NB4 (cell line): Measurements from ENCODE around the gene CTXN2.

ENCODE experiments used
- DNase-seq: peaks from one replicate; pipeline ENCODE4 v3.0.0; 2010; ENCODE audit warnings: low read depth
- H3K4me3 ChIP-seq: one replicate; pipeline ENCODE4 v1.5.1; 2011; ENCODE audit warnings: mild to moderate bottlenecking, low read depth, low read length, moderate library complexity
- MAX ChIP-seq: IDR thresholded peaks from 2 replicates; pipeline ENCODE4 v1.6.1; 2011; ENCODE audit warnings: low read depth, low read length
- MYC ChIP-seq: IDR thresholded peaks from 2 replicates; pipeline ENCODE4 v1.6.1; 2011; ENCODE audit warnings: low read depth, low read length
- POLR2A ChIP-seq: IDR thresholded peaks from 2 replicates; pipeline ENCODE4 v1.6.1; 2011; ENCODE audit warnings: mild to moderate bottlenecking; ENCODE audit not compliant: insufficient read length; ENCODE audit errors: extremely low read depth
- TF ChIP-seq, protein P1 (sequence below): IDR thresholded peaks from one replicate; pipeline ENCODE4 v1.5.1; 2012; ENCODE audit warnings: low read depth, low read length

CTXN2 gene

DNA sequence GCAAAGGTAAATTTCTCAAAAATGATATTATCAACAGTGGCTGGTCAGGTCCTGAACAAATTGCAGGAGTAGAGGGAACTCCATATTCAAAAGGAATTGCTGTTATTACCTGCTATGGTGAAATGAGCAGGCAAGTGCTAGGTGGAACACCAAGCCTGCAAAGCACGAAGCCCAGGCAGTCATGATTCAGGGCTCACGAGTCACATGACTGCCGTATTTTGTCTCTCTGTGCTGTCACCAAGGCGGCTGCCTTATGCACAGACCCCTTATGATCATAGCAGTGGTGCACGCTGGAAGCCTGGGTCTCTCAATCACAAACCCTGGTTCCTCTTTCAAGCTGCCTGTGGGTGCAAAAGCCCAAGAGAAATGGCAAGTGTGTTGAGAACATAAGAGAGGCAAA is 39.0 kb downstream of the CTXN2 start:
- H3K4me3 ChIP-seq, result no peak overlapping the region
- no peak for DNase-seq
- no peak for TF ChIP-seq POLR2A
- TF ChIP-seq MAX, result no peak
- TF ChIP-seq, protein P1, sequence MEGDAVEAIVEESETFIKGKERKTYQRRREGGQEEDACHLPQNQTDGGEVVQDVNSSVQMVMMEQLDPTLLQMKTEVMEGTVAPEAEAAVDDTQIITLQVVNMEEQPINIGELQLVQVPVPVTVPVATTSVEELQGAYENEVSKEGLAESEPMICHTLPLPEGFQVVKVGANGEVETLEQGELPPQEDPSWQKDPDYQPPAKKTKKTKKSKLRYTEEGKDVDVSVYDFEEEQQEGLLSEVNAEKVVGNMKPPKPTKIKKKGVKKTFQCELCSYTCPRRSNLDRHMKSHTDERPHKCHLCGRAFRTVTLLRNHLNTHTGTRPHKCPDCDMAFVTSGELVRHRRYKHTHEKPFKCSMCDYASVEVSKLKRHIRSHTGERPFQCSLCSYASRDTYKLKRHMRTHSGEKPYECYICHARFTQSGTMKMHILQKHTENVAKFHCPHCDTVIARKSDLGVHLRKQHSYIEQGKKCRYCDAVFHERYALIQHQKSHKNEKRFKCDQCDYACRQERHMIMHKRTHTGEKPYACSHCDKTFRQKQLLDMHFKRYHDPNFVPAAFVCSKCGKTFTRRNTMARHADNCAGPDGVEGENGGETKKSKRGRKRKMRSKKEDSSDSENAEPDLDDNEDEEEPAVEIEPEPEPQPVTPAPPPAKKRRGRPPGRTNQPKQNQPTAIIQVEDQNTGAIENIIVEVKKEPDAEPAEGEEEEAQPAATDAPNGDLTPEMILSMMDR, result no peak
- no peak for TF ChIP-seq MYC

DNA sequence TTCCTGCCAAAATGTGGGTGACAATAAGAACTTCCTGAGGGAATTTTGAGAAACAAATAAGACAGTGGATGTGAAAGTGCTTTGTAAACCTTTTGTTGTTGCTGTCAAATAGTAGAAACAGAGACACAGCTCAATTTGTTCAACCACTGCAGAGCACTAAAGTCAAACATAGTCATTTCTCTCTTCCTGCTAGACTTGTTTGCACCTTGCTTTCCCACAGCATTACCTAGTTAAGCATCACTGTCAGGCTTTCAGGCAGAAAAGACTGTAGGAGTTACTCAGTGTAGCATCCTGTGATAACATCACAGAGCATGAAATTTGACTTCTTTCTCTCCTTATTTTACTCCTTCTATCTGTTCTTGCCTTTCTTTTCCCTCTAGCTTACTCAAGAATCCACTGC is 41.8 kb downstream of the CTXN2 start:
- H3K4me3 ChIP-seq, result no peak overlapping the region
- no peak for DNase-seq
- no peak for TF ChIP-seq MYC
- TF ChIP-seq MAX, result no peak
- TF ChIP-seq, protein P1, result no peak
- no peak for TF ChIP-seq POLR2A

DNA sequence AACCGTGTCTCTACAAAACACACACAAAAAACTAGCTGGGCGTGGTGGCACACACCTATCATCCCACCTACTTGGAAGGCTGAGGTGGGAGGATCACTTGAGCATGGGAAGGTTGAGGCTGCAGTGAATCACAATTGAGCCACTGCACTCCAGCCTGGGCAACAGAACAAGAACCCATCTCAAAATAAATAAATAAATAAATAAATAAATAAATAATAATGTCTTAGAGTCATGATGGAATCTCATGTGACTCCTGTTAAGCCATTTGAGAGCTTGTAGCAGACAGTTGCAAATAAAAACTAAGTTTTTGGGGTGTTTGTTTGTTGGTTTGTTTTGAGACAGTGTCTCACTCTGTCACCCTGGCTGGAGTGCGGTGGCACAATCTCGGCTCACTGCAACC is 47.9 kb downstream of the CTXN2 start:
- no peak for DNase-seq
- H3K4me3 ChIP-seq, result no peak overlapping the region
- no peak for TF ChIP-seq MYC
- no peak for TF ChIP-seq POLR2A
- TF ChIP-seq MAX, result no peak
- TF ChIP-seq, protein P1, result no peak

DNA sequence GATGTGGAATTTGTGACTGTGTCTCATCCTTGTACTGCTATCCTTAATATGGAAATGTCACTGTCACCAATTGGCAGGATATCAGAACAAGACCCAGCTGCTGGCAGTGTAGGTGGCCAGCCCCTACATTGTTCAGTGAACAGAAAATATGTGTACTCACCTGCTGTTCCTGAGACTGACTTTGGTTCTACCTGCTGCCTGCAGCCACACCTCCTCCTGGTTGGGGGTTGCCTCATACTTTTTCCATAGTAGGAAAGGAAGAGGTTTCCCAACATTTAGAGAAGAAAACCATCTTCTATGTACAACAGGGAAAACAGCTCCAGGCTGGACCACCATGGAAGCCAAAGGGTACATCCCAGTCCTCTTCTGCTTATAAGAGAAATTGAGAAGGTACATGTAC is 50.5 kb downstream of the CTXN2 start:
- no peak for TF ChIP-seq MAX
- TF ChIP-seq, protein P1, result no peak
- TF ChIP-seq POLR2A, result no peak
- no peak for TF ChIP-seq MYC
- DNase-seq, result no peak
- H3K4me3 ChIP-seq, result no peak overlapping the region

DNA sequence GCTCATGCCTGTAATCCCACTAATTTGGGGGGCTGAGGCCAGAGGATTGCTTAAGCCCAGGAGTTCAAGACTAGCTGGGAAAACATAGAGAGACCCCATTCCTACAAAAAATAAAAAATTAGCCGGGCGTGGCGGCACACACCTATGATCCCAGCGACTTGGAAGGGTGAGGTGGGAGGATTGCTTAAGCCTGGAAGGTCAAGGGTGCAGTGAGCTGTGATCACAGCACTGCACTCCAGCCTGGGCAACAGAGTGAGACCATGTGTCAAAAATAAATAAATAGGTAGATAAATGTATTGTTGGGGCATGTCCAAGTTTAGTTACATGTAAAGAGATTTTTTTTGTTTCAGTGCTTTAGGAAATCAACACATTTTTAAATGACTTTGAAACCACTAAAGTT is 51.1 kb downstream of the CTXN2 start:
- TF ChIP-seq MYC (no peak), POLR2A (no peak), MAX (no peak)
- TF ChIP-seq, protein P1, result no peak
- H3K4me3 ChIP-seq, result no peak overlapping the region
- DNase-seq, result no peak

DNA sequence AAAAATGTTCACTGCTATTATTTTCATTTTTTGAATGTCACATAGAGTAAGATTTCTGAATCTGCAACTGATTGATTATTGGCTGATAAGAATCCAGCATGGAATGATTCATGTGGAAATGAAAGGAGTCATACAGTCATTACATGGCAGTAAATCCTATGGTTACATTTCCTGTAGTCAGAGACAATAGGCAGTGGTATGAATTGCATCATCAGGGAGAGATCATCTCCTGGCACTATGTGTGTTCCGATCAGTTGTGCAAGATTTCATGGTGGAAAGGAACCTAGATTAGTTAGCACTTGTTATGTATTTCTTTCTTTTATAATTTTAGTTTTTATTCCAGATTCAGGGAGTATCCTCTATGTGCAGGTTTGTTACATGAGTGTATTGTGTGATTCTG is 53.5 kb downstream of the CTXN2 start:
- H3K4me3 ChIP-seq, result no peak overlapping the region
- DNase-seq, result peak; percentile 29
- TF ChIP-seq, protein P1, result no peak
- TF ChIP-seq MAX (no peak), POLR2A (no peak), MYC (no peak)
